ENCODE results near the gene FANCD2.

The FANCD2 gene

DNA sequence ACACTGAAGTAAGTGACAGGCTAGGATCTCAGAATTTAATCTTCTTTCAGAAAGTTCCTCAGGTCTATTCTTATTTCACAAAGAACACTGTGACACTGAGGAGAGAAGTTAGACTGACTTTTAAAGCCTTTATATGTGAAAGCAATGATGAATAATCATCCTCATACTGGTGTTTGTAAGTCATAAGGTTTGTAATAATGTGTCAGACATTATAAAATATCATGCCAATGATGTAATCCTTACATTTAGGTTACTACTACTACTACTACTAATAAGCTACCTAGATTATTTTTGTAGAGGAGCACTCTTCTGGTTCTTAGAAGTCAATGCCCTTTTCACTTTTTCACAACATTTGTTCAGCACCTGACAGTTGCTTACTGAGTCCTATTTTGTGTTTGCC lies 48.4 kb downstream of the FANCD2 start:
- TF ChIP-seq, protein P1, sequence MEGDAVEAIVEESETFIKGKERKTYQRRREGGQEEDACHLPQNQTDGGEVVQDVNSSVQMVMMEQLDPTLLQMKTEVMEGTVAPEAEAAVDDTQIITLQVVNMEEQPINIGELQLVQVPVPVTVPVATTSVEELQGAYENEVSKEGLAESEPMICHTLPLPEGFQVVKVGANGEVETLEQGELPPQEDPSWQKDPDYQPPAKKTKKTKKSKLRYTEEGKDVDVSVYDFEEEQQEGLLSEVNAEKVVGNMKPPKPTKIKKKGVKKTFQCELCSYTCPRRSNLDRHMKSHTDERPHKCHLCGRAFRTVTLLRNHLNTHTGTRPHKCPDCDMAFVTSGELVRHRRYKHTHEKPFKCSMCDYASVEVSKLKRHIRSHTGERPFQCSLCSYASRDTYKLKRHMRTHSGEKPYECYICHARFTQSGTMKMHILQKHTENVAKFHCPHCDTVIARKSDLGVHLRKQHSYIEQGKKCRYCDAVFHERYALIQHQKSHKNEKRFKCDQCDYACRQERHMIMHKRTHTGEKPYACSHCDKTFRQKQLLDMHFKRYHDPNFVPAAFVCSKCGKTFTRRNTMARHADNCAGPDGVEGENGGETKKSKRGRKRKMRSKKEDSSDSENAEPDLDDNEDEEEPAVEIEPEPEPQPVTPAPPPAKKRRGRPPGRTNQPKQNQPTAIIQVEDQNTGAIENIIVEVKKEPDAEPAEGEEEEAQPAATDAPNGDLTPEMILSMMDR (IDR thresholded peaks at IDR 0.05) = no peak

DNA sequence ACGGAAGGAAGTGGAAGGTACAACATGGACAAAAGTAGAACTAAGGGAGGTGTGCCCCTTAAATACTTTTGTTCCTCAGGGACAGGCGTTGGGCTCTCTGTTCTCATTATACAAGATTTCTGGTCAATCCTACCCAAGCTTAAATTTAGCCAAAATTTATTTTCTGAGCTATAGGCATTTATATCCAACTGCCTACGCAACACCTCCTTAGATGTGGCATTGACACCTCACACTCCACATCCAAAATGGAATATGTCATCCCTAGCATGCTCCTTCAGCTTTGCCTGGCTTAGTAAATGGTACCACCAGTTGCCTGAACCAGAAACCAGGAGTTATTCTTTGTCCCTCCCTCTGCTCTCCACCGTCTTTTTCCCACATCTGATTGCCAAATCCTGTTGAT lies 55.6 kb downstream of the FANCD2 start:
- TF ChIP-seq, protein P1 (IDR thresholded peaks at IDR 0.05) = no peak

GRCh38 chr3:10085738-10086137 lies 59.5 kb downstream of the FANCD2 start:
- TF ChIP-seq, protein P1 (IDR thresholded peaks at IDR 0.05) = no peak

DNA sequence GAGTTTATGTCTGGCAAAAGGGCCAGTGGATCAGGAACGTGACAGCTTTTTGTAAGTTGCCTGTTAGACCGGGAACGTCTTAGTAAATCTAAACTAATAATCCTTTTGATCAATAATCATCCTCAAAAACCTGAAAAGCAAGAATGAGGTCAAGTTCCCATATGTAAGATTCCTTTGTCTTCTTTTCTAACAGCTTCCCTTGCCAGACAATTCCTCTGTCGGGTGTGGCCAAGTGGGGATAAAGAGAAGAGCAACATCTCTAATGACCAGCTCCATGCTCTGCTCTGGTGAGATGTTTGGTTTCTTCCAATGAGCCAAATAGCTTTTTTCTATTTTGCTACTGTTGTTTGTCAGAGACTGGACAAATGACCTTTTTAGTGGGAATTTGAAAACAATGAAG lies 62.0 kb downstream of the FANCD2 start:
- TF ChIP-seq, protein P1 (IDR thresholded peaks at IDR 0.05) = no peak

DNA sequence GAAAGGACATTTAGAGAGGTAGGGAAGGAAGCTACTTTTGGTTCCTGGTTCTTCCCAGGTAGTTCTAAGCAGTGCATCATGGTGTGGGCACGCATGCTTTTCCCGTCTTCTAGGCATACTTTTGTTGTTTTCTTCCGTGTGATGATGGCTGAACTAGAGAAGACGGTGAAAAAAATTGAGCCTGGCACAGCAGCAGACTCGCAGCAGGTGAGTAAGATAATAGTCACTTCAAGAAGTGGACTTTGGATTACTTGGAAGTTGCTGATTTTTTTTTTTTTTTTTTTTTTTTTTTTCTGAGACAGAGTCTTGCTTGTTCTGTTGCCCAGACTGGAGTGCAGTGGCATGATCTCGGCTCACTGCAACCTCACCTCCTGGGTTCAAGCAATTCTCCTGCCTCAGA lies 63.9 kb downstream of the FANCD2 start:
- TF ChIP-seq, protein P1 (IDR thresholded peaks at IDR 0.05) = no peak

GRCh38 chr3:10093678-10094077 lies 67.4 kb downstream of the FANCD2 start:
- TF ChIP-seq, protein P1 (IDR thresholded peaks at IDR 0.05) = no peak

GRCh38 chr3:10099041-10099440 lies 72.8 kb downstream of the FANCD2 start:
- TF ChIP-seq, protein P1 (IDR thresholded peaks at IDR 0.05) = no peak

GRCh38 chr3:10106919-10107318 lies 80.7 kb downstream of the FANCD2 start:
- TF ChIP-seq, protein P1 (IDR thresholded peaks at IDR 0.05) = no peak
